ENCODE measurements around the gene RAD23A. TPM values are rescaled to one million over a fixed set of nuclear protein-coding genes. Genes with fewer than 3 reads are reported as not detected.

The RAD23A gene
- total RNA-seq, 2 experiments from 2014 or later, result 189 to 190 TPM

DNA sequence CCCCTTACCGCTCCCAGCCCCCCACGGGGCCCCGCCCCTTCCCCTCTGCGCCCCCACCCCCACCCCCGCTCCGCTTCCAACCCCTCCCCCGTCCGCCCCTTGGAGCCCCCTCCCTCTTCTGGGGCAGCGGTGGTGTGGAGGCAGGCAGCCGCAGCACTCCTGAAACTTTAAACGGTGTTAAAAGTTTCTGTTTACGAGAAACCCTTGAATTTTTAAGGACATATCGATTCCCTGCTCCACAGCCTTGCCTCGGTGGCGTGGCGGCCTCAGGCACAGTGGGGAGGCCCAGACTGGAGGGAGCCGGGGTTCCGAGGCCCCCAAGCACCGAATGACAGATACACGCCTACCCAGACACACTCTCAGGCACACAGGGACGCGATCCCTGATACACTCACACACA, 44.8 kb downstream of the RAD23A start:
- ATAC-seq, result no peak
- no peak for DNase-seq
- H3K27ac Mint-ChIP-seq, result no peak overlapping the region
- ChIA-PET CTCF (no interaction called here), POLR2A (no interaction called here)
- no peak overlapping the region for H3K4me3 Mint-ChIP-seq
- intact Hi-C loops (cut with micrococcal nuclease), result no loop called here
- no peaks in the 10 kb centered on the region for H3K36me3 Mint-ChIP-seq (ENCODE audit: low read depth)
- H3K27me3 Mint-ChIP-seq, result peaks cover 10% of the 10 kb centered on the region
- no peaks in the 10 kb centered on the region for H3K9me3 Mint-ChIP-seq
- H3K4me1 Mint-ChIP-seq (ENCODE audit: low read depth), result peaks cover 5% of the 10 kb centered on the region
- no peak for TF ChIP-seq CTCF (IDR thresholded peaks at IDR 0.05)

DNA sequence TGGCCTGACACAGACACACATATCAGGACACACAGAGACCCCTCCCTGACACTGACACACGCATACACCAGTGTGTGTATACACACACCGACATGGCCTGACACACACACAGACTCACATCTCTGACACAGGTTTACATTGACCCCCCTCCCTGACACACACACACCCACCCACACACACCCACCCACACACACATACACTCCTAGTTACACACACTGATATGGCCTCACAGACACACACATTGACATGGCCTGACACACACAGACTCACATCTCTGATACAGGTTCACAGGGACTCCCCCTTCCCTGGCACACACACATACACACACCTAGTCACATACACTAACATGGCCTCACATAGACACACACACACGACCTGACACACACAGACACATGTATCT, 45.2 kb downstream of the RAD23A start:
- Mint-ChIP-seq H3K36me3 (ENCODE audit: low read depth) (no peaks in the 10 kb centered on the region), H3K4me1 (ENCODE audit: low read depth) (peaks cover 5% of the 10 kb centered on the region), H3K4me3 (no peak overlapping the region), H3K9me3 (no peaks in the 10 kb centered on the region), H3K27ac (no peak overlapping the region), H3K27me3 (peaks cover 10% of the 10 kb centered on the region)
- intact Hi-C loops (cut with micrococcal nuclease), result no loop called here
- TF ChIP-seq CTCF (IDR thresholded peaks at IDR 0.05), result no peak
- ChIA-PET POLR2A (no interaction called here), CTCF (no interaction called here)
- DNase-seq (no peak), ATAC-seq (no peak)

DNA sequence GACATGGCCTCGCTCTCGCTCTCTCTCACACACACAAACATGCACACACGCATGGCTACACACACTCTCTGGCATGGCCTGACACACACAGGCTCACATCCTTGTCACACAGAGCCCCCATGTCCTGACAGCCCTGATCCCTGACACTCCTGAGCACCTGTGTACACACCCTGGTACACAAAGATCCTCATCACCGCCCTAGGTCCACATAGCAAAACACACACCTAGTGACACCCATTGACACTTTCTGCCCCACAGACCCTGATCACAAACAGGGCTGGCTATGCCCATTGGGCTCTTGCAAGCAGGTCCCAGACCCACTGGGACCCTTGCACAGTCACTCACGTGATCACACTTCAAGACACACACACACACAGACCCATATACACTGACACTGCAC, 45.6 kb downstream of the RAD23A start:
- ChIA-PET CTCF (interaction anchor here (1.0 kb wide), 1 partner anchor 102 kb away, joined by 3 read pairs; no protein-coding TSS in a partner anchor), POLR2A (no interaction called here)
- DNase-seq (no peak), ATAC-seq (no peak)
- peaks cover 8% of the 10 kb centered on the region for H3K4me1 Mint-ChIP-seq (ENCODE audit: low read depth)
- intact Hi-C loops (cut with micrococcal nuclease), result no loop called here
- H3K9me3 Mint-ChIP-seq, result no peaks in the 10 kb centered on the region
- H3K36me3 Mint-ChIP-seq (ENCODE audit: low read depth), result no peaks in the 10 kb centered on the region
- no peak overlapping the region for H3K27ac Mint-ChIP-seq
- no peak overlapping the region for H3K4me3 Mint-ChIP-seq
- H3K27me3 Mint-ChIP-seq, result peaks cover 10% of the 10 kb centered on the region
- TF ChIP-seq CTCF (IDR thresholded peaks at IDR 0.05), result no peak

GRCh38 chr19:12992729-12993128, 47.1 kb downstream of the RAD23A start:
- no peak overlapping the region for H3K4me3 Mint-ChIP-seq
- DNase-seq, result no peak
- H3K4me1 Mint-ChIP-seq (ENCODE audit: low read depth), result peaks cover 8% of the 10 kb centered on the region
- H3K36me3 Mint-ChIP-seq (ENCODE audit: low read depth), result no peaks in the 10 kb centered on the region
- H3K9me3 Mint-ChIP-seq, result no peaks in the 10 kb centered on the region
- POLR2A ChIA-PET, result interaction anchor here (1.2 kb wide), 1 partner anchor 107 kb away, joined by 3 read pairs; no protein-coding TSS in a partner anchor
- CTCF ChIA-PET, result interaction anchor here (0.6 to 2.6 kb wide), 5 partner anchors 9 to 240 kb away, joined by 3 to 10 read pairs (median 6); no protein-coding TSS in a partner anchor
- TF ChIP-seq CTCF (IDR thresholded peaks at IDR 0.05), result no peak
- intact Hi-C loops (cut with micrococcal nuclease), result no loop called here
- no peak overlapping the region for H3K27ac Mint-ChIP-seq
- peaks cover 8% of the 10 kb centered on the region for H3K27me3 Mint-ChIP-seq
- ATAC-seq, result no peak

GRCh38 chr19:12993562-12993961, 47.9 kb downstream of the RAD23A start:
- ChIA-PET POLR2A (interaction anchor here (1.2 to 1.7 kb wide), 2 partner anchors 12 to 106 kb away, joined by 3 to 5 read pairs; no protein-coding TSS in a partner anchor), CTCF (interaction anchor here (0.7 to 2.6 kb wide), 5 partner anchors 10 to 28 kb away, joined by 3 to 10 read pairs (median 6); no protein-coding TSS in a partner anchor)
- intact Hi-C loops (cut with micrococcal nuclease), result no loop called here
- no peak for TF ChIP-seq CTCF (IDR thresholded peaks at IDR 0.05)
- Mint-ChIP-seq H3K4me1 (ENCODE audit: low read depth) (peaks cover 8% of the 10 kb centered on the region), H3K9me3 (no peaks in the 10 kb centered on the region), H3K27ac (no peak overlapping the region), H3K4me3 (no peak overlapping the region), H3K36me3 (ENCODE audit: low read depth) (no peaks in the 10 kb centered on the region), H3K27me3 (peaks cover 8% of the 10 kb centered on the region)
- DNase-seq (no peak), ATAC-seq (no peak)

Data from activated CD8-positive, alpha-beta T cell treated with anti-CD3 and anti-CD28 coated beads for 36 hours (primary cell).